ENCODE data around the gene TLCD4.
A peak's percentile ranks its signal among the peaks of the same experiment; 100 is the strongest.

The TLCD4 gene

GRCh38 chr1:95095833-95096217 is 21.3 kb upstream of the TLCD4 start:
- DNase-seq (ENCODE audit: low read depth), result no peak

- DNase-seq (ENCODE audit: low read depth), result no peak
Measured at GRCh38 chr1:95096218-95096841, 20.8 kb upstream of the TLCD4 start.

- no peak for DNase-seq (ENCODE audit: low read depth)
Measured at GRCh38 chr1:95097426-95097825, 19.7 kb upstream of the TLCD4 start.

- DNase-seq (ENCODE audit: low read depth), result peak; percentile 39
Measured at GRCh38 chr1:95098196-95098595, 19.0 kb upstream of the TLCD4 start.

DNA sequence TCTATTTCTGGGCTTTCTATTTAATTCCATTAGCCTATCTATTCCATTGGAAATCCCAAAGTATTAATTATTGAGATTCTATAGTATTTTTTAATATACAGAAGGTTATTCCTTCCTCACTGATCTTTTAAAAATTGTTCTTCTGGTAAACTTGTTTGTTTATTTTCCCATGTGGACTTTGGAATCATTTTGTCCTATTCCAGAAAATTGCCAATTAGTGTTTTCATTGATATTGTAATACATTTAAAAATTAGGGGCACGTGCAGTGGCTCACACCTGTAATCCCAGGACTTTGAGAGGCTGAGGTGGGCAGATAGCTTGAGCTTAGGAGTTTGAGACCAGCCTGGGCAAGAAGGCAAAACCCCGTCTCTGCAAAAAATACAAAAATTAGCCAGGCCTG is 8.4 kb upstream of the TLCD4 start:
- no peak for DNase-seq (ENCODE audit: low read depth)

- DNase-seq (ENCODE audit: low read depth), result no peak
Measured at GRCh38 chr1:95111014-95111413, 6.1 kb upstream of the TLCD4 start.

DNA sequence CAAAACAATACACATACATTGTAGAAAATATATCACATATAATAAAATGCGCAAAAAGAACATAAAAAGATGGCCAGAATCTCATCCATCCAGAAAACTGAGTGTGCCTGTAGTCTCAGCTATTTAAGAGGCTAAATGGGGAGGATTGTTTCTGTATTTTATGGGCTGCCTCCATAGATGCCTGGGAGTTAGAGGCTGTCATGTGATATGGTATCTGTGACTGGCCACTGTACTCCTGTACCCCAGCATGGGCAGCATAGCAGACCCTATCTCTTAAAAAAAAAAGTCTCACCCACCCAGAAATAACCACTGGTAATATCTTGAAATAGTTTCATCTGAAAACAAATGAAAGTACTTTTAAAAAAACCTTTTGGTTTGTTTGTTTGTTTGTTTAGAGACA is 3.5 kb upstream of the TLCD4 start:
- no peak for DNase-seq (ENCODE audit: low read depth)

- DNase-seq (ENCODE audit: low read depth), result no peak
Measured at GRCh38 chr1:95115708-95116137, 1.4 kb upstream of the TLCD4 start.

DNA sequence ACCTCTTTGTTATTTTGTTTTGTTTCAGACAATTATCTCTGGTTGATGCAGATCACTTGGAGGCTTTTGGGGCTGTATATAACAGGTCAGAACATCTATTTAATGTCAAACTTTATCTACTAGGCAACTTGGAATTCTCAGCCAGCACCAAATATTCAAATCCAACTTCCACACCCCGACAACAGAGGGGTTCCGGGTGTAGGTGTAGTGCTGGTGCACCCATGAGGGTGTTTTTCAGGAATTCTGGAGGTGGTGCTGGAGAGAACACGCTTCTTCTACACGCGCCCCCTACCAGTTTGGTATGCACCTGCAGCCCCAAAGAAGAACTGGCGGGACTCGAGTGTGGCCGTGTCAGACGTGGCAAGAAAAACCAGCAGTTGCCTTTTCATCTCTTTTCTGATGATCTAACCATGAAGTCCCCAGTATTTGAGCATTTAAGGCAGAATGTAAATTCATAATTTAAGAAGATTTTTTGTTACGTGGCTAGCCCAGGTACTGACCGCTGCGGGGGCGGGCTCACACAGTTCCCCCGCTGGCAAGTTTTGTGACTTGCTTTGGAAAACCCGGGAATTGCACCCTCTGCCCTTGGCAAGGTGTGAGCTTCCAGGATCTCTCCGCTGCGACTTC is 462 bp upstream of the TLCD4 start:
- no peak for DNase-seq (ENCODE audit: low read depth)

DNA sequence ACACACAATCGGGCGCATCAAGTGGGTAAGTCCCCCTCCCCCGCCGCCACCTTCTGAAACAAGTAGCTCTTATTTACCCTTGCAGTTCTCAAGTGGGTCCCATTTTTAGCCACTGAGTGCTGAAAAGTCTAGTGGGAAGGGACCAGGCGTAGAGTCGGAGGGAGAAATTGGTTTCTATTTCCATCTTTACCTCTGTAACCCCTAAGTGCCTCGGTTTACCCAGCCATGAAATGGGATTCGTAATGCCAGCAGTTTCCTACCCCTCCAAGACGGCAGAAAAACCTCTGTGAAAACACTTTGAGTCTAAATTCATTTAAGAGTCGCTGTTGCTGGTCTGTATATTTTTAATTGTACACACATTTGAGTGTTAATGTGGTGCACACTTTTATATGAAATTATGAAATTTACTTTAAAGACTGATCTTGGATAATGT is 928 bp downstream of the TLCD4 start:
- no peak for DNase-seq (ENCODE audit: low read depth)

GRCh38 chr1:95118710-95119109 is 1.6 kb downstream of the TLCD4 start:
- DNase-seq (ENCODE audit: low read depth), result no peak

GRCh38 chr1:95119273-95119672 is 2.1 kb downstream of the TLCD4 start:
- DNase-seq (ENCODE audit: low read depth), result no peak

DNA sequence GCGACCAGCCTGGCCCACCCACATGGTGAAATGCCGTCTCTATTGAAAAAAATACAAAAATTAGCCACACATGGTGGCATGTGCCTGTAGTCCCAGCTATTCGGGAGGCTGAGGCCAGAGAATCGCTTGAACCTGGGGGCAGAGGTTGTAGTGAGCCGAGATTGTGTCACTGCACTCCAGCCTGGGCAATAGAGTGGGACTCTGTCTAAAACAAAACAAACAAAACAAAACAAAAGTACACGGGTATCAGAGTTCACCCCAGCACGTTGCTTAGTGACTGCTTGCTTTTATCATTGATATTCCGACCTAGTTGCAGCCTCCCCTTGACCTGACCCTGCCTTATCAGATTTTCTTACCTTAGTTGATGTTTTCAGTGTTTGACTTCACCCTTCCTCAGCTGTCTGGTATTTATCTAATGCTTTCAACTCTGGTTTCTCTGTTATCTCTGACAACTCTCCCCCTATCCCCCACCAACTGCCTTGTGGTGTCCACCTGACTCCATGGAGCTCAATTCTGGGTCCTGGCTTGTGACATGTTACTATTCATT is 5.1 kb downstream of the TLCD4 start:
- no peak for DNase-seq (ENCODE audit: low read depth)

GRCh38 chr1:95124342-95124741 is 7.2 kb downstream of the TLCD4 start:
- DNase-seq (ENCODE audit: low read depth), result no peak

GRCh38 chr1:95126366-95126765 is 9.2 kb downstream of the TLCD4 start:
- DNase-seq (ENCODE audit: low read depth), result no peak

DNA sequence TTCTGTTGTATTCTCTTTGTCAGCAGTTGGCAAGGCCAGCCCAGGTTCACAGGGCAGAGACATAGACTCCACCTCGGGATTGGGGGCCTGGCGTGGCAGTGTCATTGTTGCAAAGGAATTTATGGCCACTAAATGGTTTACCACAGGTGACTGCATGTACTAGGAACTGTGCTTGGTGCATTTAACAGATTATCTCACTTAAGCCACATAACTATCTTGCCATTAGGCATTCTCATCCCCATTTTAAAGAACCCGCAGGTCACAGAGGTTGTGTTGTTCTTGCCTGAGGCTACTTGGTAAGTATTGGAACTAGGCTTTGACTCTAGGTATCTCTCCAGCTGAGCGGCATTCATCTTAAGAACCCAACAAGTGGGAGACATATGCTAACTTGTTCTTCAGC is 9.7 kb downstream of the TLCD4 start:
- no peak for DNase-seq (ENCODE audit: low read depth)

DNA sequence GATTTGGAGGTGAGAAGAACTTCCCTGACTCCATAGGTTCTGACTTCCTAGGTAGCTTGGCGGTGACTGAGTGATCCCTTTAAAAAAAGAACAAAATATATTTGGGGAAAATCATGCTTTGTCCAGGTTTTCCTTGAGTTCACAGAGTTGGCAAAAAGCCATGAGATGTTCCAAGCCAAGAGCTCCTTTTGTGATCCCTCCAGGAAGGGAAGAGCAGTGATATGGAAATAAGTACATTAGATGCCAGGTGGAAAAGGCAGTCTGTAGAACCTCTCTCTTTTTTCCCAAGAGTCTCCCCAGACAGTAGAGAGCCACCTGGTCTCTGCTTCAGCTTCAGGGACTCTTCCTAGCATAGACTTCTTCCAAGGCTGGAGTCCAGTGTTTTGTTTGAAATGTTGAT is 10.2 kb downstream of the TLCD4 start:
- no peak for DNase-seq (ENCODE audit: low read depth)

- DNase-seq (ENCODE audit: low read depth), result no peak
Measured at GRCh38 chr1:95132762-95133161, 15.6 kb downstream of the TLCD4 start.

- DNase-seq (ENCODE audit: low read depth), result no peak
Measured at GRCh38 chr1:95133687-95134086, 16.5 kb downstream of the TLCD4 start.

DNA sequence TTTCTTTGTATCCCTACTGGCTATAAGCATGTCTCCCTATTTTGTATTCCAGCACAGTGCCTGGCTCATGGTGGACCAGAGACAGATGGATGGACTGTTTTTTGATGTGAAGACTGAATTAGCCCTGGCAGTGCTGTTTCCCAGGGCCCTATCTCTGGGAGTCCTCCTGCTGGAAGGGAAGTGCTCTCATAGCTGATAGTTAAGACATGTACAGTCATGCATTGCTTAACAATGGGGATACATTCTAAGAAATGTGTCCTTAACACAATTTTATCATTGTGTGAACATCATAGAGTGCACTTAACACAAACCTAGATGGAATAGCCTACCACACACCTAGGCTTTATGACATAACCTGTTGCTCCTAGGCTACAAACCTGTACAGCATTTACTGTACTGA is 21.1 kb downstream of the TLCD4 start:
- DNase-seq (ENCODE audit: low read depth), result no peak

- DNase-seq (ENCODE audit: low read depth), result no peak
Measured at GRCh38 chr1:95139039-95139438, 21.9 kb downstream of the TLCD4 start.

DNA sequence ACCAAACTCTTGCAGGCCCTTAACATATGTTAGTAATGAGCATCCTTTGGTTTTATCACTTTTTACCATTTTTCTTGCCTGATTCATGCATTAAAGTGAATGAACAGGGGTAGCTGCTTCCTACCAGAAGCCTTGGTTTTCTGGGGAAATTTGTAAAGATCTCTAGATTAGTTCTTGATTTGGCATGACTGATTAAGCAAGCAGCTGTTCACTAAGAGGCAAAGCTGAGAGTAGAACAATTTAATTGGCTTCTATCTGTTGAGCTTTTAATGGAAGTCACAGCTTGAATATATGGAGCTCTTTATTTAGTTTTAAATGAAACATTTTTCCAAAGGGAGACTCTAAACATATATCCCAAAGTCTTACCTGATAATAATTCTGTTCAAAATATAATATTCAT is 23.6 kb downstream of the TLCD4 start:
- no peak for DNase-seq (ENCODE audit: low read depth)

- no peak for DNase-seq (ENCODE audit: low read depth)
Measured at GRCh38 chr1:95145493-95145892, 28.3 kb downstream of the TLCD4 start.

DNA sequence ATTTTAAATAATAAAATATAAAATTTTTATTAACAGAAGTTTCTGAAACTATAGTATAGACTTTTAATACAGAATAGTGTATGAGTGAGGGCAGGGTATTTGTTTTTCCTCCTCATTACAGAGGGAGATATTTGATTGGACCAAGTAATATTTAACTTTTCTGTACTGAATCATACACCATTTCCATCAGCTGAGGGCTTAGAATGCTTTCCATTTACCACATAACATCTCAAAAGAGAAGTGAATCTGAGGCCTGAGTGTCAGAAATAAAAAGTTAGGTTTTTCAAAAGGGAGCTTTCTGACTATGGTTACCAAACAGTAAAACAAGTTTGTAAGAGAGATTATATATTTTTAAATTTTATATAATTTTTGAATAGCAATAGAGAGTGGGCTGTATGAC is 29.5 kb downstream of the TLCD4 start:
- DNase-seq (ENCODE audit: low read depth), result no peak

All from stromal cell of bone marrow (primary cell).